NB4 (cell line): ENCODE measurements around the gene PLD5.
A peak's percentile ranks its signal among the peaks of the same experiment; 100 is the strongest.

Experiments
- DNase-seq: peaks from one replicate; pipeline ENCODE4 v3.0.0; 2010; ENCODE audit warnings: low read depth
- H3K4me3 ChIP-seq: one replicate; pipeline ENCODE4 v1.5.1; 2011; ENCODE audit warnings: mild to moderate bottlenecking, low read depth, low read length, moderate library complexity
- CTCF ChIP-seq: IDR thresholded peaks from one replicate; pipeline ENCODE4 v1.5.1; 2012; ENCODE audit warnings: low read depth, low read length
- MYC ChIP-seq: IDR thresholded peaks from 2 replicates; pipeline ENCODE4 v1.6.1; 2011; ENCODE audit warnings: low read depth, low read length
- POLR2A ChIP-seq: IDR thresholded peaks from 2 replicates; pipeline ENCODE4 v1.6.1; 2011; ENCODE audit warnings: mild to moderate bottlenecking; ENCODE audit not compliant: insufficient read length; ENCODE audit errors: extremely low read depth
- TF ChIP-seq, protein P1 (sequence below): IDR thresholded peaks from 2 replicates; pipeline ENCODE4 v1.6.1; 2011; ENCODE audit warnings: low read depth, low read length

Gene PLD5

DNA sequence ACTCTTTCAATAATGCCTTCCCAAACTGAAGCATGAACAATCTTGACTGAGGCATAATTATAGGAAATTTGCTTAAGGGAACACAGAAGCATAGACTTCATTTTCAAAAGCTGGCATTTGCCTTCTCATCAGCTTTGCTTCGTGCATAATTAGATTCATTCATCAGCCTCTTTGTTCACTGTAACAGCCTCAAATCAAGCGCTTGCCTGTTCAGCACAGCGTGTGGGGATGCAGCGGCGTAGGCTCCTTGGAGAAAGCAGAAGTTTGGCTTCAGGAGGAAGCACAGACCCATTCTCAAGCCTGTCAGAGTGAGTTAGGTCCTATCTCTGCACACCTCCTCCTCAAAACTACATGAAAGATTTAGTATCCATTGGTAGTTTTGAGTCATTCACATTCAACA, 279.2 kb downstream of the PLD5 start:
- no peak overlapping the region for H3K4me3 ChIP-seq
- DNase-seq: peak; percentile 9
- TF ChIP-seq MYC: no peak
- TF ChIP-seq CTCF: no peak

DNA sequence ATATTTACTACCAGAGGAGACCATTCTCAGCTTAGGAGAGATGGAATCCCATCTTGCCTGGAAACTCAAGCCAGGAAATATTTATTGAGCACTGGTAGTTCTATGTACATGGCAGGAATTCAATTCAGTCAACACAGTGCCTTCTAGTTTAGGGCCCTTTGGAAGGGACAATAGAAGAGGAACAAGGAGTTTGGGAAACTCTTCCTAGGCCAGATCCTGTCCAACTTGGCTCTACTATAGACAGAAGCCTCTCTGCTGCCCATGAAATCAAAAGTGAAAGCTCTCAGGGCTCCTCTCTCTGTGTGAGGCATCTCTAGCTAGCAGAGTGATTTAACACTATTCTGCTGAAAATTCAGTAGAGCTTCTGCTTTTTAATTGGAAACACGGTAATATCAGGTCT, 281.0 kb downstream of the PLD5 start:
- no peak overlapping the region for H3K4me3 ChIP-seq
- no peak for DNase-seq
- TF ChIP-seq, protein P1, sequence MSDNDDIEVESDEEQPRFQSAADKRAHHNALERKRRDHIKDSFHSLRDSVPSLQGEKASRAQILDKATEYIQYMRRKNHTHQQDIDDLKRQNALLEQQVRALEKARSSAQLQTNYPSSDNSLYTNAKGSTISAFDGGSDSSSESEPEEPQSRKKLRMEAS: no peak
- TF ChIP-seq CTCF (no peak), MYC (no peak), POLR2A (no peak)

DNA sequence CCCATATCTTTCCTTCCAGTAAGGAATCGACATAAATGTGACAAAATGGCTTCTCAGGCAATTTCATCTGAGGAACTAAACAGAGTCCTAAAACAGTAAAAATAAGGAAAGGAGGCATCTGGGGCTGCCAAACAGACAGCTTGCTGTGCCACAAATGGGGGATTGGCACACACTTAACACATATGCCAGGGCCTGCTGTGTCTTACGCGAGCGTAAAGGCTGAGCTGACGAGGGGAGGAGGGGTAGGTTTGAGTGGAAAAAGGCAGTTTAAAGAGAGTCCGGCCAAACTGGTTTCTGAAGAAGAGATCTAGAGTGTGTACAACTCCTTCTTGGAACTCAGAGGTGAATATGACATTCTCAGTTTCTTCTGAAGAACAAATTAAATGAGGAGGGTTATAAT, 281.5 kb downstream of the PLD5 start:
- TF ChIP-seq CTCF (no peak), MYC (no peak)
- TF ChIP-seq, protein P1: no peak
- H3K4me3 ChIP-seq: no peak overlapping the region
- DNase-seq: no peak

- no peak for DNase-seq
- TF ChIP-seq MYC: no peak
- TF ChIP-seq, protein P1: no peak
- no peak for TF ChIP-seq POLR2A
- no peak for TF ChIP-seq CTCF
- H3K4me3 ChIP-seq: no peak overlapping the region
These were observed 282.6 kb downstream of the PLD5 start for GRCh38 chr1:242241936-242242335.

DNA sequence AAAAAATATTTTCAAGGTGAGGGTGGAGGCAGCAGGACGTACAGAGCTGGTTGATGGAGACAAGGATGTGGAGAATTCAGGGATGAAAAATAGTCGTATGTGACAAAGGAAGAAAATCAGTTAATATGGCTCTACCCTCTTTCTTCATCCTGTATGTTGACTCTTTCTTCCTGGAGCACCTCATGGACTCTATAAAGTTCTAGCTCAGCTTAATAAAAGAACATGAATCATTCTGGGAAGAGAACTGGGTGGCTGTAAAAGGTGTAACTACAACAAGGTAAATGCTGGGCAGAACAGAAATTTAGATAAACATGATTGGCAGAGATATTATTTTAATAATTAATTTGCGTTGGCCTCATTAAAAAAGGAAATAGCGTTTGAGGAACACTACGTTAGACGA, 283.8 kb downstream of the PLD5 start:
- no peak for TF ChIP-seq MYC
- TF ChIP-seq POLR2A: no peak
- TF ChIP-seq CTCF: no peak
- TF ChIP-seq, protein P1: no peak
- no peak overlapping the region for H3K4me3 ChIP-seq
- no peak for DNase-seq

- TF ChIP-seq, protein P1: no peak
- no peak for TF ChIP-seq CTCF
- no peak for TF ChIP-seq POLR2A
- no peak for TF ChIP-seq MYC
- H3K4me3 ChIP-seq: no peak overlapping the region
- no peak for DNase-seq
These were observed 284.4 kb downstream of the PLD5 start for GRCh38 chr1:242240077-242240476.
